ENCODE measurements around the gene CHRNA4. TPM values are rescaled to one million over a fixed set of nuclear protein-coding genes. Genes with fewer than 3 reads are reported as not detected.

Gene CHRNA4
- total RNA-seq, 1 donor from 2014 or later, result 165 TPM

DNA sequence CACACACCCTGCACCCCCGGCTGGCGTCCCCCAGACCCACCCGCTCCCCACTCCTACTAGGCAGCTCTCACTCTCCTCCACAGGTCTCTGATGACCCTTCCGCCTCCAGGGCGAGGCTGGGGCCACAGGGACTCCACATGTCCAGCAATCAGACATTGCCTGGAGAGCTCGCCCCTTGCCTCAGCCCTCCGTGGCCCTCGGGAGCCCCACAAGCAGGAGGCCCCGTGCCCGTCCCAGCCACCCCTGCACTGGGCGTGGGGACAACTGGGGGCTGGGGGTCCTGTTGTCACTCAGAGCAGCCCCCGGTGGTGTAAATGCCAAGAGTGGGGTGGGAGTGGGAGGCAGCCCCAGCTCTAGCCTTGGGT lies 66.6 kb downstream of the CHRNA4 start:
- TF ChIP-seq CTCF (IDR thresholded peaks at IDR 0.05; ENCODE audit: partially characterized antibody, unreplicated experiment), result no peak
- DNase-seq, result no peak
- Mint-ChIP-seq H3K36me3 (ENCODE audit: unreplicated experiment) (peaks cover 4% of the 10 kb centered on the region), H3K4me3 (ENCODE audit: unreplicated experiment) (no peak overlapping the region), H3K4me1 (ENCODE audit: low read depth, unreplicated experiment) (peaks cover 1% of the 10 kb centered on the region), H3K27ac (ENCODE audit: unreplicated experiment) (no peak overlapping the region), H3K9me3 (ENCODE audit: unreplicated experiment) (peaks cover 6% of the 10 kb centered on the region), H3K27me3 (ENCODE audit: unreplicated experiment) (peaks cover 6% of the 10 kb centered on the region)

GRCh38 chr20:63293871-63294535 lies 67.1 kb downstream of the CHRNA4 start:
- Mint-ChIP-seq H3K9me3 (ENCODE audit: unreplicated experiment) (peaks cover 5% of the 10 kb centered on the region), H3K36me3 (ENCODE audit: unreplicated experiment) (peaks cover 1% of the 10 kb centered on the region), H3K27ac (ENCODE audit: unreplicated experiment) (no peak overlapping the region), H3K27me3 (ENCODE audit: unreplicated experiment) (peaks cover 3% of the 10 kb centered on the region), H3K4me1 (ENCODE audit: low read depth, unreplicated experiment) (peaks cover 1% of the 10 kb centered on the region), H3K4me3 (ENCODE audit: unreplicated experiment) (no peak overlapping the region)
- no peak for DNase-seq
- TF ChIP-seq CTCF (IDR thresholded peaks at IDR 0.05; ENCODE audit: partially characterized antibody, unreplicated experiment), result no peak

DNA sequence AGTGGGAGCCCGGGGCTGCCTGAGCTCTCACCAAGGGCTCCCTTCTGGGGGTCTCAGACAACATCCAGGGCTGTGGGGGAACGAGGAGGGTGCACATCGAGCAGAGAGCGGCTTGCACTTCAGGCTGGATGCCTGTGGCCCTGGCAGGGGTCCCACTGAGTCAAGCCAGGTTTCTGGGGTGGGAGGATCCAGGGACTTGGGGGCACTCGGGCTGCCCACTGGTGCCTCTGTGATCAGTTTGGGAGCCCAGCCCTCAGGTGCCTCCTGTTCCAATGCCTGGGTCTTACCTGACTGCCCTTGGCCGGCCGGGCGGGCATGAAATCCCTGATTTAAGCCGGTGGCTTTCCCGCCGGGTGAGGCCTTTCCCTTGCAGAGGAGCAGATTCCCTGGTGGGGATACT lies 67.7 kb downstream of the CHRNA4 start:
- no peak for DNase-seq
- Mint-ChIP-seq H3K4me1 (ENCODE audit: low read depth, unreplicated experiment) (peaks cover 1% of the 10 kb centered on the region), H3K27me3 (ENCODE audit: unreplicated experiment) (peaks cover 2% of the 10 kb centered on the region), H3K36me3 (ENCODE audit: unreplicated experiment) (no peaks in the 10 kb centered on the region), H3K4me3 (ENCODE audit: unreplicated experiment) (no peak overlapping the region), H3K27ac (ENCODE audit: unreplicated experiment) (no peak overlapping the region), H3K9me3 (ENCODE audit: unreplicated experiment) (peaks cover 2% of the 10 kb centered on the region)
- no peak for TF ChIP-seq CTCF (IDR thresholded peaks at IDR 0.05; ENCODE audit: partially characterized antibody, unreplicated experiment)

Other genes with a start within 250 kb of the CHRNA4 start
- gene YTHDF1, start 145.2 kb downstream of the CHRNA4 start, total RNA-seq (ENCODE audit: unreplicated experiment), result 43.3 TPM
- not detected for gene BIRC7, start 125.4 kb downstream of the CHRNA4 start, total RNA-seq (ENCODE audit: unreplicated experiment)
- 183 TPM for gene NKAIN4, start 106.9 kb downstream of the CHRNA4 start, total RNA-seq (ENCODE audit: unreplicated experiment)
- gene ARFGAP1, start 88.5 kb downstream of the CHRNA4 start, total RNA-seq (ENCODE audit: unreplicated experiment), result 93.6 TPM
- gene COL20A1, start 68.2 kb downstream of the CHRNA4 start, total RNA-seq (ENCODE audit: unreplicated experiment), result 2.1 TPM
- 354 TPM for gene KCNQ2, start 111.3 kb upstream of the CHRNA4 start, total RNA-seq (ENCODE audit: unreplicated experiment)
- 55.3 TPM for gene EEF1A2, start 137.7 kb upstream of the CHRNA4 start, total RNA-seq (ENCODE audit: unreplicated experiment)
- 293 TPM for gene PPDPF, start 159.4 kb upstream of the CHRNA4 start, total RNA-seq (ENCODE audit: unreplicated experiment)
- 0.17 TPM for gene PTK6, start 176.0 kb upstream of the CHRNA4 start, total RNA-seq (ENCODE audit: unreplicated experiment)
- gene SRMS, start 186.4 kb upstream of the CHRNA4 start, total RNA-seq (ENCODE audit: unreplicated experiment), result not detected
- gene FNDC11, start 192.8 kb upstream of the CHRNA4 start, total RNA-seq (ENCODE audit: unreplicated experiment), result 9.3 TPM
- 87.7 TPM for gene HELZ2, start 212.9 kb upstream of the CHRNA4 start, total RNA-seq (ENCODE audit: unreplicated experiment)

All from glutamatergic neuron (in vitro differentiated cells).